Stimulated activated CD8-positive, alpha-beta memory T cell treated with anti-CD3 and anti-CD28 coated beads, Interleukin-12 subunit alpha, Interleukin-12 subunit beta, amount 100 ng/mL, for 4 hours (primary cell): Measurements from ENCODE around the gene THADA.

Experiments
- DNase-seq: peaks from one replicate; pipeline ENCODE4 v3.0.0-alpha.2; 2020; ENCODE audit warnings: low read depth

Gene THADA

GRCh38 chr2:43323857-43324256 is 272.0 kb downstream of the THADA start:
- no peak for DNase-seq

GRCh38 chr2:43321446-43321845 is 274.4 kb downstream of the THADA start:
- no peak for DNase-seq

DNA sequence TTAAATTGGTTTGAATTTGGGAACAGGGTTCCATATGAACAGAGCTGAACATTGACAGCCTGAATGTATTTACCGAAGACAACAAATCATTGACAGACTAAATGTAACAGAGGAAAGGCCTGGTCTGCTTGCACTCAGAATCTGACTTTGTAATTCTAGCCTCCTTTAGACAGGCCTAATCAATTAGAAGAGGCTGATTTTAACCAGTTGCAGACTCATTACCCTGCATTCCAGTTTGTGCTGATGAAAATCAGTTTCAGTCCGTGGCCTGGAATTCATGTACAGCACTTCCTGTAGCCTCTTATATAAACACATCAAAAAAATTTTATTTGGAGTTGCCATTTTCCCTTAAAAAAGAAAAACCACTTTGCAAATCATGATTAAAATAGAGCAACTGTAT is 276.3 kb downstream of the THADA start:
- DNase-seq: no peak

GRCh38 chr2:43318791-43319190 is 277.0 kb downstream of the THADA start:
- DNase-seq: no peak

- DNase-seq: no peak
Measured at GRCh38 chr2:43317680-43318079, 278.2 kb downstream of the THADA start.

- no peak for DNase-seq
Measured at GRCh38 chr2:43317194-43317593, 278.6 kb downstream of the THADA start.

DNA sequence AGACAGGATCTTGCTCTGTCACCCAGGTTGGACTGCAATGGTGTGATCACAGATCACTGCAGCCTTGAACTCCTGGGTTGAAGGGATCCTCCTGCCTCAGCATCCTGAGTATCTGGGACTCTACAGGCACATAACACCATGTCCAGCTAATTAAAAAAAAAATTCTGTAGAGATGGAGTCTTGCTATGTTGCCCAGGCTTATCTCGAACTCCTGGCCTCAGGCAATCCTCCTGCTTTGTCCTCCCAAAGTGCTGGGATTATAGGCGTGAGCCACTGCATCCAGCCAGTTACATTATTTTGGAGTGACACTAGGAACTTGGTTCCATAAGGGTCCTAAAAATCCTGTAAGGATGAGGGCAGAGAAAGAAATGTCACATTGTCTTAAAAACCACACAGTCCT is 280.4 kb downstream of the THADA start:
- no peak for DNase-seq

DNA sequence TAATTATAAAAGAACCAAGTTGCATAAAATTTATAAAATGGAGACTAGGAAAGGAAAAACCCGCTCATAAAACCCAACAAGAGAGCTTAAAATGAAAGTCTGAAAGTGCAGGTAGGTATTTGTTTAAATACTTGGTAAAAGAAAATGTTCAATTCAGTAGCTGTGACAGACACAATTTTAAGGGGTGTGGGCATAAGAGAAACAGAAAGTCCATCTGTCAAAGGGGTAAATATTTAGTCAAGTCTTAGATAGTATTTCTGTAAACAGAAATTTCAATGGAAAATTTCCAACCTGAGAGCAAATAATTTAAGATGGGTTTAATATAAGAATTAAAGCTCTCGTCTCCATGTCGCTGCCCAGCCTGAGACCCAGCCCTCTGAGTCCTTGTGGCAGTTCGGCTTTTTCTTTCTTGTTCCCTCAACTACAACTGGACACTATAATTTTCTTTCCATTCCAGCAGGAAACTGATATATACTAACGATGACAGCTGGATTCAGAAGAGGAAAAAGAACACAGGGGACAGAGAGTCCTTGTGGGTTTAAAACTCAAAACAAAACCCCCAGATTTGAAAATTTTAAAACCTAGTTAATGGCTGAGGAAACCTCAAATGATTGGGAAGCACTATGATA is 281.4 kb downstream of the THADA start:
- no peak for DNase-seq

GRCh38 chr2:43313642-43314017 is 282.2 kb downstream of the THADA start:
- DNase-seq: no peak

GRCh38 chr2:43312755-43313641 is 282.8 kb downstream of the THADA start:
- DNase-seq: no peak

DNA sequence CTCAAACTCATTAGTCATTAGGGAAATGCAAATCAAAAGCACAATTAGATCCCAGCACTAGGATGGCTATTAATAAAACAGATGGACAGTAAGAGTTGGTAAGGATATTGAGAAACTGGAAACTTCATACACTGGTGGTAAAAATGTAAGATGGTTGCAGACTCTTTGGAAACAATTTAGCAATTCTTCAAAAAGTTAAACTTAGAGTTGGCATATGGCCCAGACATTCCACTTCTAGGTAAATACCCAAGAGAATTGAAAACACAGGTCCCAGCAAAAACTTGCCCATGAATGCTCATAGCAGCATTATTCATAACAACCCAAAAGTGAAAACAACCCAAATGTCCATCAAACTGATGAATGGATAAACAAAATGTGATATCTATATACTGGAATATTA is 284.6 kb downstream of the THADA start:
- no peak for DNase-seq

DNA sequence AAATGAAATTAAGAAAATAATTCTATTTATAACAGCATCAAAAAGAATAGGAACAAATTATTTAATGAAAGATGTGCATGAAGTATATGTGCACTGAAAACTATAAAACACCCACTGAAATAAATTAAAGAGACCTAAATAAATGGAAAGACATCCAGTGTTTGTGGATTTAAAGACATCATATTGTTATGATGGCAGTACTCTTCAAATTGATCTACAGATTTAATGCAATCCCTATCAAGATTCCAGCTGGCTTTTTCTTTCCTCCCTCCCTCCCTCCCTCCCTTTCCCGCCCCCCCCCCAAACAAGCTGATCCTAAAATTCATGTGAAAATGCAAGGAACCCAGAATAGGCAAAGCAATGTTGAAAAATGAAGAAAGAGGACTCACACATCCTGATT is 285.9 kb downstream of the THADA start:
- DNase-seq: no peak

DNA sequence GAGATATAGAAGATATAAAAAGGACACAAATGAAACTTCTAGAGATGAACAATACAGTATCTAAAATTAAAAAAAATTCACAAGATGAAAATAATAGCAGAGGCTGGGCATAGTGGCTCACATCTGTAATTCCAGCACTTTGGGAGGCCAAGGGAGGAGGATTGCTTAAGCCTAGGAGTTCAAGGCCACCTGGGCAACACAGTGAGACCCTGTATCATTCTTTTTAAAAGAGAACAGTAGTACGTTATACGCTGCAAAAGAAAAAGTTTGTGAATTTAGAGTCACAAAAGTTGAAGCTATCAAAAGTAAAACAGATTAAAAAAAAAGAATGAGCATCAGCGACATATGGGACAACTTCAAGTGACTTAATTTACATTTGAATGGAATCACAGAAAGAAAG is 287.9 kb downstream of the THADA start:
- DNase-seq: no peak

DNA sequence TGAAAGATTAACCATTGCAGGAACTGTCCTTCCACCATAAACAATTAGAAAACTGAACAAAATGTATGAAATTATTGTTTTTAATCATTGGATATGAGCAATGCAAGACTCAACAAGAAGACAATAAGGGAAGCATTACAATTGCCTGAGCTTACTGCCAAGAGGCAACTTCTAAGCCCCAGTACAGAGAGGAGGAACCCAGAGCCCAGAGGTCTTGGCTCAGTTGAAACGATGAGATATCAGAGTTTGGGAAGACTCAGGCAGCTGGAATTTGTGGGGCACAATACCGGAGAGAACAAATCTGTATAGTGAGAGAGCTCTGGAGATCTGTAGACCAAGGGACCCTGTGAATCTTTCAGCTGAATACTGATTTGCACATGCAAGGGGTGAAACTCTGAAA is 288.8 kb downstream of the THADA start:
- DNase-seq: no peak

- DNase-seq: no peak
Measured at GRCh38 chr2:43306197-43306596, 289.6 kb downstream of the THADA start.

- DNase-seq: no peak
Measured at GRCh38 chr2:43305517-43305916, 290.3 kb downstream of the THADA start.

DNA sequence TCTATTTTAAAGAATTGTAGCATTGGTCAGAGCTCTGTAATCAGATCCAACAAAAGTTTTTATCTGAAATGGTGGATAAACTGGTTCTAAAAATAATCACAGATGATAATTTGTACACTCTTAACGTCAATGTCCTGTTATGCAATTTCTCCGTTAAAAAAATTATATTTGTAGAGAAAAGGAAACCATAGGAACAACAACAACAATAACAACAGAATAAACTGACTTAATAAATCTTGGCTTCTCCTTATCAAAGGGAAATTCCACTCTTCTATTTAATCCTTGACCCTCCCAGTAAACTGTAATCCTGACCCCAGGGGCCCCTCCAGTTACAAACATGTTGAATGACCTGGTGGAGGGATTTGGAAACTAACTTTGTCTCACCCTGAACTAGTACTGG is 290.8 kb downstream of the THADA start:
- no peak for DNase-seq

GRCh38 chr2:43303889-43304288 is 291.9 kb downstream of the THADA start:
- no peak for DNase-seq

DNA sequence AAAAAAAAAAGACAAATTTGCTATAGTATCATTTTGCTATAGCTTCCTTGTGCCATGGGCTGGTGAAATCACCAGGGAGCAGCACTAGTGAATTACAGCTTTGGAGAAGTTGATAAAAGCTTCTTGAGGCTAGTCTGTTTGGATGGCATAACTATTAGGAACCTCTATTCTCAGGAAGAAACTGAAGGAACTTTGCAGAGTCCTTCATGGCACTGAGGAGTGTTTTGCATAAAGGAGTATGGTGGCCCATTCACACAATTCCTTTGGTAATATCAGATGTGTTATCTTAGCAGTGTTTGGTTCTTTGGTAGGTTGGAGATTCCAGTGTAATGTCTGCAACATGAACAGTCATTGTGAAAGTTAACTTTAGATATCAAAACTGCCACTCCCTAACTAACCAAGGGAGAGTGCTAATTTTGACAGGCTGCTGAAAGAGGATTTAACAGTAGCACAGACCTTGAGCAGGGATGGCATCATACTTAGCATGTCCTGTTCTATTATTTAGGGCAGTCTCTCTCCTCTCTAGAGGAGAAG is 292.8 kb downstream of the THADA start:
- no peak for DNase-seq

- DNase-seq: no peak
Measured at GRCh38 chr2:43302182-43302960, 293.5 kb downstream of the THADA start.

DNA sequence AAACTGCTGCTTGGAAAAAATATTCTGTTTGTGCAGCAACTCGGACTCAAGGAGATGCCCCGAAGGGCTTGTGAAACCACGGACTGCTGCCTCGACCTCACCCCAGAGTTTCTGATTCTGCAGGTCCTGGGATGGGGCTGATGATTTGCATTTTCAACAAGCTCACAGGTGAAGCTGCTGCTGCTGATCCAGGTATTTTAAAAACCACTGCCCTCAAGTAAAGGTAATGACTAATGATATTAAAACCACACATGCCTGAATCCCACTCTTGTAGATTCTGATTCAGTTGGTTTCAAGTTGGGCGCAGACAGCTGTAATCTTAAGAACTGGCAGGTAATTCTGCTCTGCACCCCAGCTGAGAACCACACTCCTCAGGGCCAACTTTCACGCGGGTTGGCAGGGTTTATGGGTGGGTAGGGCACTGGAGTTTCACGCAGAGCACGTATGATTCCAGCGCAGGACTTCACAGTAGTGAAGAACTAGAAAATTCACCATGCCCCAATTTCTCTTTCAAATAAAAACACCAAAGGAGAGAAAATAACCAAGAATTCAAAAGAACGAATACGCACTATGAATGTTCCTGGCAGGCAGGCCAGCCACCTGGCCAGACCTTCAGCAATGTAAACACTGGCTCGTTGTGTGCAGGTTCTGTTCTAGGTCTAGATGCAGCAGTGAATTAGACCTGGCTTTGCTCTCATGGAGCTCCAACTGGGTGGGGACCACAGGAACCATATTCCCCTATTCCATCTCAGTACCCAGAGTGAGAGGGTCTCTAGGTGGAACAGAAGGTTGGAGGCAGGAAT is 294.9 kb downstream of the THADA start:
- no peak for DNase-seq

DNA sequence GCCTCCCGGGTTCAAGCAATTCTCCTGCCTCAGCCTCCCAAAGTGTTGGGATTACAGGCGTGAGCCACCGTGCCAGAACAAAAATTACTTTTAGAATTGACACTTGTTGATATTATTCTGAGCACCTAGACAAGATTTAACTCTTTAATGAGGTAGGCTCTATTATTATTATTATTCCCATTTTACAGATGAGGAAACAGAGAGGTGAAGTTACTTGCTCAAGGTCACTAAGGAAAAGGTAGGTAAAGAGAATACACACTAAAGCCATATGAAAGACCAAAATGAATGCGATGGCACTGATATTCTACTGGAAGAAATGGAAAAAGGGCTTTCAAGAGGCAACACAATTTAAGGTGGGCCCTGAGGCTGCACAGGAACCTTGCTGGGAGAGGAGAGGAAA is 295.6 kb downstream of the THADA start:
- no peak for DNase-seq
